Epithelial cell of umbilical artery (primary cell): Measurements from ENCODE around the gene ADAMTSL1. TPM values are rescaled to one million over a fixed set of nuclear protein-coding genes. Genes with fewer than 3 reads are reported as not detected.

Experiments used
- total RNA-seq: library from RNA; depleted of rRNA; stranded (reverse); fragments of >200 nt; gene quantifications from 2 replicates; pipeline ENCODE4 v1.2.3, GENCODE V29; 2014

The ADAMTSL1 gene
- 20.1 and 25.1 TPM in 2 replicates for total RNA-seq

DNA sequence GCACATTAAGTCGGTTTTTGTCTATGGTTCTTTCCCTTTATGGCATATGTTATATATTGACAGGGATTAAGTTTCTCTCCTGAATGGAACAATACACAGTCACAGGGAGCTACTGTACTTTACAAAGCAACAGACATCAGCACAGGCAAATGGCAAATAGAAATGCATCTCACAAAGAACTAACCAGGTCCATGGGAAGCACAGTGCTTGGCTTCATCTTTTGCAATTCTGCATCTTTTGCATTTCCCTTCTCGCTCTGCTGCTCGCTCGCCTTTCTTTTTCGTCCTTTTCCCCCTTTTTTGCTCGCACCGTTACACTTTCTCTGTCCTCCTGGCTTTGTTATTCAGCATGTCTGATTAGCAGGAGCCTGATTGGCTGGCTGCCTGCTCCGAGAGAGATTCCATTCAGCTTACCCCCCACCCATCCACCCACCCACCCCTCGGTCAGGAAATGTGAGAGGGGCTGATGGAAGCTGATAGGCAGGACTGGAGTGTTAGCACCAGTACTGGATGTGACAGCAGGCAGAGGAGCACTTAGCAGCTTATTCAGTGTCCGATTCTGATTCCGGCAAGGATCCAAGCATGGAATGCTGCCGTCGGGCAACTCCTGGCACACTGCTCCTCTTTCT, at the start of gene ADAMTSL1:
Gene ADAMTSL1, plus strand, starts transcription at position 502 of the 628 bp plus-strand sequence. Its CDS starts 80 bp downstream, at position 582.

